ENCODE results near the gene BCL6. TPM values are rescaled to one million over a fixed set of nuclear protein-coding genes. Genes with fewer than 3 reads are reported as not detected.

BCL6 gene
- total and polyA plus RNA-seq, 4 donors: 7.8 to 71.8 (median 13.3) TPM

GRCh38 chr3:187770224-187770623 lies 25.0 kb upstream of the BCL6 start:
- no peak overlapping the region for H3K9ac ChIP-seq (ENCODE audit: low read depth in 1 of 2, low read length in 2 of 2)
- no peaks in the 10 kb centered on the region for H3K27me3 ChIP-seq (ENCODE audit: control insufficient read depth in 4 of 4, insufficient read depth in 4 of 4, low read length in 3 of 4)
- TF ChIP-seq NR2F2 (IDR thresholded peaks at IDR 0.05): no peak
- TF ChIP-seq YY1 (IDR thresholded peaks at IDR 0.05): no peak
- TF ChIP-seq HNF4G (IDR thresholded peaks at IDR 0.05): no peak
- no peak for TF ChIP-seq MAX (IDR thresholded peaks at IDR 0.05)
- TF ChIP-seq, protein P1, sequence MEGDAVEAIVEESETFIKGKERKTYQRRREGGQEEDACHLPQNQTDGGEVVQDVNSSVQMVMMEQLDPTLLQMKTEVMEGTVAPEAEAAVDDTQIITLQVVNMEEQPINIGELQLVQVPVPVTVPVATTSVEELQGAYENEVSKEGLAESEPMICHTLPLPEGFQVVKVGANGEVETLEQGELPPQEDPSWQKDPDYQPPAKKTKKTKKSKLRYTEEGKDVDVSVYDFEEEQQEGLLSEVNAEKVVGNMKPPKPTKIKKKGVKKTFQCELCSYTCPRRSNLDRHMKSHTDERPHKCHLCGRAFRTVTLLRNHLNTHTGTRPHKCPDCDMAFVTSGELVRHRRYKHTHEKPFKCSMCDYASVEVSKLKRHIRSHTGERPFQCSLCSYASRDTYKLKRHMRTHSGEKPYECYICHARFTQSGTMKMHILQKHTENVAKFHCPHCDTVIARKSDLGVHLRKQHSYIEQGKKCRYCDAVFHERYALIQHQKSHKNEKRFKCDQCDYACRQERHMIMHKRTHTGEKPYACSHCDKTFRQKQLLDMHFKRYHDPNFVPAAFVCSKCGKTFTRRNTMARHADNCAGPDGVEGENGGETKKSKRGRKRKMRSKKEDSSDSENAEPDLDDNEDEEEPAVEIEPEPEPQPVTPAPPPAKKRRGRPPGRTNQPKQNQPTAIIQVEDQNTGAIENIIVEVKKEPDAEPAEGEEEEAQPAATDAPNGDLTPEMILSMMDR (IDR thresholded peaks at IDR 0.05; ENCODE audit: low read depth, low read length, missing input control): no peak
- no peak for TF ChIP-seq TAF1 (conservative IDR thresholded peaks at IDR 0.05)
- TF ChIP-seq SP1 (IDR thresholded peaks at IDR 0.05): no peak
- H3K4me3 ChIP-seq (ENCODE audit: low read depth in 1 of 3, low read length in 3 of 3): no peak overlapping the region
- no peak for DNase-seq (ENCODE audit: low spot score)
- no peak overlapping the region for H3K27ac ChIP-seq (ENCODE audit: low read depth in 1 of 2, low read length in 2 of 2)
- no peaks in the 10 kb centered on the region for H3K9me3 ChIP-seq (ENCODE audit: control insufficient read depth in 4 of 4, low read length in 3 of 4)
- H3K36me3 ChIP-seq (ENCODE audit: control insufficient read depth in 4 of 4, insufficient read depth in 3 of 4, low read depth in 1 of 4, low read length in 3 of 4): no peaks in the 10 kb centered on the region
- WGBS: 93% methylated on average over 1 of the region's 1 CpG
- no peaks in the 10 kb centered on the region for H3K4me1 ChIP-seq (ENCODE audit: control insufficient read depth in 4 of 4, insufficient read depth in 4 of 4, low read length in 3 of 4)

- no peaks in the 10 kb centered on the region for H3K9me3 ChIP-seq (ENCODE audit: control insufficient read depth in 4 of 4, low read length in 3 of 4)
- no peak overlapping the region for H3K4me3 ChIP-seq (ENCODE audit: low read depth in 1 of 3, low read length in 3 of 3)
- H3K4me1 ChIP-seq (ENCODE audit: control insufficient read depth in 4 of 4, insufficient read depth in 4 of 4, low read length in 3 of 4): no peaks in the 10 kb centered on the region
- no peaks in the 10 kb centered on the region for H3K27me3 ChIP-seq (ENCODE audit: control insufficient read depth in 4 of 4, insufficient read depth in 4 of 4, low read length in 3 of 4)
- TF ChIP-seq HNF4A (conservative IDR thresholded peaks at IDR 0.05): no peak
- no peak for TF ChIP-seq FOXA1 (IDR thresholded peaks at IDR 0.05)
- TF ChIP-seq REST (IDR thresholded peaks at IDR 0.05): no peak
- TF ChIP-seq ATF3 (IDR thresholded peaks at IDR 0.05): no peak
- H3K36me3 ChIP-seq (ENCODE audit: control insufficient read depth in 4 of 4, insufficient read depth in 3 of 4, low read depth in 1 of 4, low read length in 3 of 4): no peaks in the 10 kb centered on the region
- no peak overlapping the region for H3K27ac ChIP-seq (ENCODE audit: low read depth in 1 of 2, low read length in 2 of 2)
- no peak overlapping the region for H3K9ac ChIP-seq (ENCODE audit: low read depth in 1 of 2, low read length in 2 of 2)
- DNase-seq (ENCODE audit: low spot score): no peak
- WGBS: 57% methylated on average over 2 of the region's 2 CpGs
Observed at GRCh38 chr3:187769771-187770170, 24.5 kb upstream of the BCL6 start.

- Histone ChIP-seq H3K36me3 (ENCODE audit: control insufficient read depth in 4 of 4, insufficient read depth in 3 of 4, low read depth in 1 of 4, low read length in 3 of 4) (no peaks in the 10 kb centered on the region), H3K27ac (ENCODE audit: low read depth in 1 of 2, low read length in 2 of 2) (no peak overlapping the region), H3K4me3 (ENCODE audit: low read depth in 1 of 3, low read length in 3 of 3) (no peak overlapping the region), H3K4me1 (ENCODE audit: control insufficient read depth in 4 of 4, insufficient read depth in 4 of 4, low read length in 3 of 4) (no peaks in the 10 kb centered on the region), H3K9ac (ENCODE audit: low read depth in 1 of 2, low read length in 2 of 2) (no peak overlapping the region), H3K27me3 (ENCODE audit: control insufficient read depth in 4 of 4, insufficient read depth in 4 of 4, low read length in 3 of 4) (no peaks in the 10 kb centered on the region), H3K9me3 (ENCODE audit: control insufficient read depth in 4 of 4, low read length in 3 of 4) (no peaks in the 10 kb centered on the region)
- 97% methylated on average over 3 of the region's 3 CpGs for WGBS
- DNase-seq (ENCODE audit: low spot score): no peak
- TF ChIP-seq JUND (IDR thresholded peaks at IDR 0.05) (no peak), TAF1 (conservative IDR thresholded peaks at IDR 0.05) (no peak), YY1 (IDR thresholded peaks at IDR 0.05) (no peak), SP1 (IDR thresholded peaks at IDR 0.05) (no peak), ATF3 (IDR thresholded peaks at IDR 0.05) (no peak), FOXA1 (IDR thresholded peaks at IDR 0.05) (no peak), ZBTB33 (IDR thresholded peaks at IDR 0.05) (no peak), HNF4A (conservative IDR thresholded peaks at IDR 0.05) (no peak), RXRA (IDR thresholded peaks at IDR 0.05) (no peak), GABPA (IDR thresholded peaks at IDR 0.05 in 1 of 2, conservative IDR thresholded peaks at IDR 0.05 in 1 of 2) (no peak), EGR1 (IDR thresholded peaks at IDR 0.05; ENCODE audit: low read depth in 2 of 2) (no peak)
- TF ChIP-seq, protein P1 (IDR thresholded peaks at IDR 0.05; ENCODE audit: low read depth, low read length, missing input control): no peak
Observed at GRCh38 chr3:187767266-187768012, 22.2 kb upstream of the BCL6 start.

Data from liver (tissue), 9 donors.